Hepatocyte (in vitro differentiated cells): Measurements from ENCODE around the gene SYNJ2. TPM values are rescaled to one million over a fixed set of nuclear protein-coding genes. Genes with fewer than 3 reads are reported as not detected.

Experiments
- DNase-seq: peaks from one replicate; pipeline ENCODE4 v3.0.0-alpha.2; 2016; ENCODE audit warnings: low spot score
- H2AFZ ChIP-seq: fragments of 200-600 bp; sonication (generic); 2 replicates; pipeline ENCODE4 v1.6.0; 2016; ENCODE audit warnings: antibody characterized with exemption, mild to moderate bottlenecking
- H3K27ac ChIP-seq: fragments of 200-600 bp; sonication (generic); 2 replicates; pipeline ENCODE4 v1.5.1; 2016; ENCODE audit warnings: mild to moderate bottlenecking
- H3K27me3 ChIP-seq: fragments of 200-600 bp; sonication (generic); 2 replicates; pipeline ENCODE4 v1.6.1; 2016
- H3K36me3 ChIP-seq: fragments of 200-600 bp; sonication (generic); replicated peaks from 2 replicates; pipeline ENCODE4 v1.5.1; 2016; ENCODE audit warnings: low read depth; ENCODE audit not compliant: insufficient read depth
- H3K4me1 ChIP-seq: fragments of 200-600 bp; sonication (generic); 2 replicates; pipeline ENCODE4 v1.5.1; 2016; ENCODE audit warnings: mild to moderate bottlenecking, moderate library complexity; ENCODE audit not compliant: insufficient read depth
- H3K4me2 ChIP-seq: fragments of 200-600 bp; sonication (generic); 2 replicates; pipeline ENCODE4 v1.6.0; 2016
- H3K4me3 ChIP-seq: fragments of 200-600 bp; sonication (generic); 2 replicates; pipeline ENCODE4 v1.5.1; 2016; ENCODE audit warnings: mild to moderate bottlenecking
- H3K79me2 ChIP-seq: fragments of 200-600 bp; sonication (generic); 2 replicates; pipeline ENCODE4 v1.6.0; 2017; ENCODE audit warnings: mild to moderate bottlenecking
- H3K9me2 ChIP-seq: fragments of 200-600 bp; sonication (generic); replicated peaks from 2 replicates; pipeline ENCODE4 v1.6.0; 2017; ENCODE audit warnings: mild to moderate bottlenecking; ENCODE audit not compliant: insufficient read depth
- H3K9me3 ChIP-seq: fragments of 200-600 bp; sonication (generic); 2 replicates; pipeline ENCODE4 v1.5.1; 2016; ENCODE audit warnings: low read depth, mild to moderate bottlenecking
- H4K20me1 ChIP-seq: fragments of 200-600 bp; sonication (generic); 2 replicates; pipeline ENCODE4 v1.6.0; 2016; ENCODE audit warnings: mild to moderate bottlenecking; ENCODE audit not compliant: insufficient read depth, poor library complexity, severe bottlenecking
- CTCF ChIP-seq: fragments of 200-600 bp; sonication (generic); IDR thresholded peaks from 2 replicates; pipeline ENCODE4 v1.5.1; 2016; ENCODE audit warnings: antibody characterized with exemption, mild to moderate bottlenecking; ENCODE audit not compliant: poor library complexity
- EZH2 ChIP-seq: fragments of 200-600 bp; sonication (generic); IDR thresholded peaks from 2 replicates; pipeline ENCODE4 v1.6.1; 2016; ENCODE audit warnings: antibody characterized with exemption, mild to moderate bottlenecking, borderline replicate concordance
- EZH2phosphoT487 ChIP-seq: fragments of 200-600 bp; sonication (generic); IDR thresholded peaks from one replicate; pipeline ENCODE4 v1.6.1; 2018; ENCODE audit warnings: antibody characterized with exemption, mild to moderate bottlenecking, low read depth, moderate library complexity; ENCODE audit not compliant: unreplicated experiment, severe bottlenecking
- WGBS: methylation state at CpG from one replicate; pipeline ENCODE4 v1.1.6; 2016; ENCODE audit warnings: low lambda C conversion rate; ENCODE audit errors: missing lambda C conversion rate; 5-methylcytosine and 5-hydroxymethylcytosine counted together
- polyA plus RNA-seq: library from polyadenylated mRNA; unstranded; fragments of >200 nt; fragmentation: Nextera tagmentation; extraction: Ambion mirVana; gene quantifications from 2 replicates; pipeline ENCODE4 v1.2.1, GENCODE V29; 2016
- total RNA-seq: library from RNA; depleted of rRNA; stranded (reverse); fragments of >200 nt; gene quantifications from 2 replicates; pipeline ENCODE4 v1.2.3, GENCODE V29; 2014

SYNJ2 gene
- total and polyA plus RNA-seq, 2 experiments from 2014 or later, result 15.4 to 21.4 TPM

- H3K27me3 ChIP-seq, result no peaks in the 10 kb centered on the region
- H3K9me2 ChIP-seq, result no peaks in the 10 kb centered on the region
- no peak overlapping the region for H2AFZ ChIP-seq
- no peaks in the 10 kb centered on the region for H3K79me2 ChIP-seq
- H3K4me1 ChIP-seq, result no peaks in the 10 kb centered on the region
- no peak overlapping the region for H3K4me2 ChIP-seq
- H4K20me1 ChIP-seq, result no peaks in the 10 kb centered on the region
- no peak for DNase-seq
- TF ChIP-seq EZH2phosphoT487, result no peak
- TF ChIP-seq EZH2, result no peak
- TF ChIP-seq CTCF, result no peak
- no peak overlapping the region for H3K4me3 ChIP-seq
- WGBS, result 92% methylated on average over 32 of the region's 32 CpGs
- H3K27ac ChIP-seq, result no peak overlapping the region
- H3K36me3 ChIP-seq, result no peaks in the 10 kb centered on the region
- no peaks in the 10 kb centered on the region for H3K9me3 ChIP-seq
Measured at GRCh38 chr6:158086504-158087223, 105.0 kb downstream of the SYNJ2 start.

- H3K27ac ChIP-seq, result no peak overlapping the region
- H3K4me2 ChIP-seq, result no peak overlapping the region
- H3K79me2 ChIP-seq, result no peaks in the 10 kb centered on the region
- DNase-seq, result no peak
- TF ChIP-seq EZH2phosphoT487, result no peak
- TF ChIP-seq EZH2, result no peak
- H2AFZ ChIP-seq, result no peak overlapping the region
- H3K36me3 ChIP-seq, result no peaks in the 10 kb centered on the region
- H3K9me2 ChIP-seq, result no peaks in the 10 kb centered on the region
- no peaks in the 10 kb centered on the region for H3K4me1 ChIP-seq
- H3K4me3 ChIP-seq, result no peak overlapping the region
- 95% methylated on average over 14 of the region's 14 CpGs for WGBS
- H4K20me1 ChIP-seq, result no peaks in the 10 kb centered on the region
- H3K27me3 ChIP-seq, result no peaks in the 10 kb centered on the region
- no peaks in the 10 kb centered on the region for H3K9me3 ChIP-seq
Measured at GRCh38 chr6:158087224-158087867, 105.7 kb downstream of the SYNJ2 start.

GRCh38 chr6:158092806-158093205, 111.1 kb downstream of the SYNJ2 start:
- Histone ChIP-seq H3K36me3 (no peaks in the 10 kb centered on the region), H3K9me2 (no peaks in the 10 kb centered on the region), H3K9me3 (no peaks in the 10 kb centered on the region), H3K4me1 (no peaks in the 10 kb centered on the region), H3K27me3 (no peaks in the 10 kb centered on the region), H3K27ac (no peak overlapping the region), H3K4me2 (no peak overlapping the region), H3K4me3 (no peak overlapping the region), H2AFZ (no peak overlapping the region), H3K79me2 (no peaks in the 10 kb centered on the region), H4K20me1 (no peaks in the 10 kb centered on the region)
- DNase-seq, result no peak
- WGBS, result 93% methylated on average over 9 of the region's 9 CpGs
- TF ChIP-seq EZH2phosphoT487, result no peak
- TF ChIP-seq EZH2, result no peak
- TF ChIP-seq CTCF, result no peak

- Histone ChIP-seq H4K20me1 (no peaks in the 10 kb centered on the region), H3K36me3 (no peaks in the 10 kb centered on the region), H3K4me2 (no peak overlapping the region), H3K9me3 (no peaks in the 10 kb centered on the region), H3K79me2 (no peaks in the 10 kb centered on the region), H3K4me3 (no peak overlapping the region), H3K4me1 (no peaks in the 10 kb centered on the region), H3K9me2 (no peaks in the 10 kb centered on the region), H3K27ac (no peak overlapping the region), H3K27me3 (no peaks in the 10 kb centered on the region), H2AFZ (no peak overlapping the region)
- DNase-seq, result no peak
- 88% methylated on average over 6 of the region's 6 CpGs for WGBS
- no peak for TF ChIP-seq EZH2phosphoT487
- no peak for TF ChIP-seq EZH2
Measured at GRCh38 chr6:158095031-158095430, 113.4 kb downstream of the SYNJ2 start.
